Activated naive CD4-positive, alpha-beta T cell treated with anti-CD3 and anti-CD28 coated beads, Interleukin-2, amount 10 ng/mL, durations not matched to agents 7 days and 5 days (primary cell): Measurements from ENCODE around the gene SLC25A53.

Source experiments
- CTCF ChIA-PET: fragments of 350-600 bp; sonication (Branson Sonifier 250); formaldehyde crosslinking; loops from one replicate; lab custom pipeline; 2021; ENCODE audit warnings: antibody characterized with exemption; lab: Charles Lee
- DNase-seq: peaks from one replicate; pipeline ENCODE4 v3.0.0-alpha.2; 2020
- H3K27ac Mint-ChIP-seq: one replicate; pipeline ENCODE4 v1.8.0; 2021; ENCODE audit warnings: mild to moderate bottlenecking, moderate library complexity, mixed read lengths
- H3K27me3 Mint-ChIP-seq: one replicate; pipeline ENCODE4 v1.8.0; 2021; ENCODE audit warnings: mild to moderate bottlenecking, mixed read lengths
- H3K36me3 Mint-ChIP-seq: one replicate; pipeline ENCODE4 v1.8.0; 2021; ENCODE audit warnings: mixed read lengths
- H3K4me1 Mint-ChIP-seq: one replicate; pipeline ENCODE4 v1.8.0; 2021; ENCODE audit warnings: mixed read lengths
- H3K4me3 Mint-ChIP-seq: one replicate; pipeline ENCODE4 v1.8.0; 2021; ENCODE audit warnings: mild to moderate bottlenecking, moderate library complexity, mixed read lengths
- H3K9me3 Mint-ChIP-seq: one replicate; pipeline ENCODE4 v1.8.0; 2021; ENCODE audit warnings: mixed read lengths

SLC25A53 gene

GRCh38 chrX:104165894-104166734, 9.3 kb upstream of the SLC25A53 start, which contains the start of gene FAM199X:
FAM199X (plus strand) TSS chrX:104166453; CDS start chrX:104166786, 333 bp downstream.
- Mint-ChIP-seq H3K27me3 (no peaks in the 10 kb centered on the region), H3K4me3 (peak within 1 kb of the TSS; percentile 76), H3K9me3 (no peaks in the 10 kb centered on the region), H3K27ac (peak within 1 kb of the TSS; percentile 80), H3K36me3 (peaks cover 5% of the 10 kb centered on the region), H3K4me1 (peaks cover 29% of the 10 kb centered on the region)
- CTCF ChIA-PET, result interaction anchor here (2.6 kb wide), 1 partner anchor 9 kb away, joined by 12 read pairs; the partner anchor contains the start of gene SLC25A53
- DNase-seq, result peak; percentile 87

- Mint-ChIP-seq H3K27ac (no peak overlapping the region), H3K9me3 (no peaks in the 10 kb centered on the region), H3K27me3 (no peaks in the 10 kb centered on the region), H3K36me3 (peaks cover 2% of the 10 kb centered on the region), H3K4me3 (no peak overlapping the region), H3K4me1 (peaks cover under 1% of the 10 kb centered on the region)
- DNase-seq, result no peak
- CTCF ChIA-PET, result interaction anchor here (0.9 kb wide), 1 partner anchor 9 kb away, joined by 3 read pairs; no protein-coding TSS in a partner anchor
Measured at GRCh38 chrX:104151037-104151436, 5.8 kb downstream of the SLC25A53 start.

- H3K27ac Mint-ChIP-seq, result no peak overlapping the region
- H3K4me3 Mint-ChIP-seq, result no peak overlapping the region
- no peaks in the 10 kb centered on the region for H3K36me3 Mint-ChIP-seq
- peaks cover 5% of the 10 kb centered on the region for H3K4me1 Mint-ChIP-seq
- no peak for DNase-seq
- H3K9me3 Mint-ChIP-seq, result no peaks in the 10 kb centered on the region
- CTCF ChIA-PET, result interaction anchor here (1.0 kb wide), 1 partner anchor 10 kb away, joined by 3 read pairs; no protein-coding TSS in a partner anchor
- no peaks in the 10 kb centered on the region for H3K27me3 Mint-ChIP-seq
Measured at GRCh38 chrX:104141087-104141760, 15.6 kb downstream of the SLC25A53 start.

GRCh38 chrX:104137496-104137895, 19.3 kb downstream of the SLC25A53 start:
- no peak overlapping the region for H3K27ac Mint-ChIP-seq
- H3K27me3 Mint-ChIP-seq, result no peaks in the 10 kb centered on the region
- no peak overlapping the region for H3K4me3 Mint-ChIP-seq
- H3K36me3 Mint-ChIP-seq, result no peaks in the 10 kb centered on the region
- H3K9me3 Mint-ChIP-seq, result no peaks in the 10 kb centered on the region
- H3K4me1 Mint-ChIP-seq, result peaks cover 15% of the 10 kb centered on the region
- CTCF ChIA-PET, result interaction anchor here (1.1 to 2.6 kb wide), 5 partner anchors 22 to 293 kb away, joined by 3 to 15 read pairs (median 5); partner anchors contain the start of gene ZCCHC18
- DNase-seq, result no peak

GRCh38 chrX:104136241-104137019, 20.4 kb downstream of the SLC25A53 start:
- peak; percentile 62 for DNase-seq
- H3K27me3 Mint-ChIP-seq, result no peaks in the 10 kb centered on the region
- H3K4me1 Mint-ChIP-seq, result peaks cover 10% of the 10 kb centered on the region
- no peak overlapping the region for H3K27ac Mint-ChIP-seq
- no peak overlapping the region for H3K4me3 Mint-ChIP-seq
- no peaks in the 10 kb centered on the region for H3K9me3 Mint-ChIP-seq
- CTCF ChIA-PET, result interaction anchor here (0.6 to 2.6 kb wide), 11 partner anchors 11 to 291 kb away, joined by 3 to 18 read pairs (median 4); partner anchors contain the start of gene ZCCHC18
- no peaks in the 10 kb centered on the region for H3K36me3 Mint-ChIP-seq

- H3K36me3 Mint-ChIP-seq, result no peaks in the 10 kb centered on the region
- H3K9me3 Mint-ChIP-seq, result no peaks in the 10 kb centered on the region
- H3K27ac Mint-ChIP-seq, result no peak overlapping the region
- peaks cover 10% of the 10 kb centered on the region for H3K4me1 Mint-ChIP-seq
- CTCF ChIA-PET, result interaction anchor here (0.7 to 2.6 kb wide), 8 partner anchors 10 to 291 kb away, joined by 3 to 18 read pairs (median 8); partner anchors contain the start of gene ZCCHC18
- no peak overlapping the region for H3K4me3 Mint-ChIP-seq
- H3K27me3 Mint-ChIP-seq, result no peaks in the 10 kb centered on the region
- DNase-seq, result no peak
Measured at GRCh38 chrX:104135677-104136076, 21.1 kb downstream of the SLC25A53 start.

- no peaks in the 10 kb centered on the region for H3K36me3 Mint-ChIP-seq
- no peak for DNase-seq
- H3K4me3 Mint-ChIP-seq, result no peak overlapping the region
- CTCF ChIA-PET, result no interaction called here
- no peak overlapping the region for H3K27ac Mint-ChIP-seq
- peaks cover 10% of the 10 kb centered on the region for H3K4me1 Mint-ChIP-seq
- H3K9me3 Mint-ChIP-seq, result no peaks in the 10 kb centered on the region
- no peaks in the 10 kb centered on the region for H3K27me3 Mint-ChIP-seq
Measured at GRCh38 chrX:104134583-104135261, 22.1 kb downstream of the SLC25A53 start.

- no peak for DNase-seq
- Mint-ChIP-seq H3K27ac (no peak overlapping the region), H3K9me3 (no peaks in the 10 kb centered on the region), H3K4me1 (peaks cover 10% of the 10 kb centered on the region), H3K36me3 (peaks cover 4% of the 10 kb centered on the region), H3K4me3 (no peak overlapping the region), H3K27me3 (no peaks in the 10 kb centered on the region)
- CTCF ChIA-PET, result no interaction called here
Measured at GRCh38 chrX:104130808-104131207, 26.0 kb downstream of the SLC25A53 start.

GRCh38 chrX:104126856-104127255, 30.0 kb downstream of the SLC25A53 start:
- H3K9me3 Mint-ChIP-seq, result no peaks in the 10 kb centered on the region
- peaks cover 19% of the 10 kb centered on the region for H3K4me1 Mint-ChIP-seq
- CTCF ChIA-PET, result interaction anchor here (2.4 kb wide), 1 partner anchor 13 kb away, joined by 8 read pairs; no protein-coding TSS in a partner anchor
- no peak for DNase-seq
- H3K27ac Mint-ChIP-seq, result no peak overlapping the region
- no peaks in the 10 kb centered on the region for H3K27me3 Mint-ChIP-seq
- peaks cover 6% of the 10 kb centered on the region for H3K36me3 Mint-ChIP-seq
- H3K4me3 Mint-ChIP-seq, result no peak overlapping the region

- H3K27me3 Mint-ChIP-seq, result no peaks in the 10 kb centered on the region
- no peak for DNase-seq
- CTCF ChIA-PET, result interaction anchor here (1.8 to 2.1 kb wide), 2 partner anchors 10 to 13 kb away, joined by 8 to 9 read pairs; no protein-coding TSS in a partner anchor
- H3K27ac Mint-ChIP-seq, result peak overlapping the region; percentile 86
- H3K9me3 Mint-ChIP-seq, result no peaks in the 10 kb centered on the region
- H3K4me3 Mint-ChIP-seq, result no peak overlapping the region
- peaks cover 2% of the 10 kb centered on the region for H3K36me3 Mint-ChIP-seq
- H3K4me1 Mint-ChIP-seq, result peaks cover 24% of the 10 kb centered on the region
Measured at GRCh38 chrX:104122829-104123228, 34.0 kb downstream of the SLC25A53 start.

GRCh38 chrX:104118765-104119164, 38.0 kb downstream of the SLC25A53 start:
- DNase-seq, result no peak
- no peaks in the 10 kb centered on the region for H3K9me3 Mint-ChIP-seq
- CTCF ChIA-PET, result interaction anchor here (1.3 to 1.9 kb wide), 2 partner anchors 18 to 19 kb away, joined by 4 to 6 read pairs; no protein-coding TSS in a partner anchor
- H3K4me1 Mint-ChIP-seq, result peaks cover 20% of the 10 kb centered on the region
- peaks cover 2% of the 10 kb centered on the region for H3K36me3 Mint-ChIP-seq
- H3K27me3 Mint-ChIP-seq, result no peaks in the 10 kb centered on the region
- no peak overlapping the region for H3K27ac Mint-ChIP-seq
- no peak overlapping the region for H3K4me3 Mint-ChIP-seq

- CTCF ChIA-PET, result interaction anchor here (1.3 to 1.9 kb wide), 2 partner anchors 18 to 19 kb away, joined by 4 to 6 read pairs; no protein-coding TSS in a partner anchor
- Mint-ChIP-seq H3K27ac (no peak overlapping the region), H3K9me3 (no peaks in the 10 kb centered on the region)
Measured at GRCh38 chrX:104117759-104118158, 39.0 kb downstream of the SLC25A53 start.

More at GRCh38 chrX:104117759-104118158, 39.0 kb downstream of the SLC25A53 start:
- H3K4me3 Mint-ChIP-seq, result no peak overlapping the region
- H3K36me3 Mint-ChIP-seq, result no peaks in the 10 kb centered on the region
- no peak for DNase-seq
- peaks cover 4% of the 10 kb centered on the region for H3K27me3 Mint-ChIP-seq
- H3K4me1 Mint-ChIP-seq, result peaks cover 14% of the 10 kb centered on the region
